H1 (cell line): Measurements from ENCODE around the gene GADD45GIP1. TPM values are rescaled to one million over a fixed set of nuclear protein-coding genes. Genes with fewer than 3 reads are reported as not detected.

Experiments used
- CBX5 ChIP-seq: fragments of 300-800, 300-1000 bp; sonication (generic); IDR thresholded peaks from 2 replicates; pipeline ENCODE4 v1.7.1; 2016; ENCODE audit warnings: antibody characterized with exemption, low read length, low read depth
- EGR1 ChIP-seq: IDR thresholded peaks from 2 replicates; pipeline ENCODE4 v1.6.1; 2011; ENCODE audit warnings: low read depth, low read length, borderline replicate concordance
- FOSL1 ChIP-seq: IDR thresholded peaks from 2 replicates; pipeline ENCODE4 v1.6.1; 2011; ENCODE audit warnings: mild to moderate bottlenecking, low read depth, low read length, moderate library complexity; ENCODE audit not compliant: insufficient read depth
- KDM4A ChIP-seq: IDR thresholded peaks from one replicate; pipeline ENCODE4 v1.7.1; 2012; ENCODE audit warnings: low read depth, mild to moderate bottlenecking, moderate library complexity, low read length, inconsistent platforms; ENCODE audit not compliant: severe bottlenecking
- KDM5A ChIP-seq: fragments of 200-600 bp; IDR thresholded peaks from 2 replicates; pipeline ENCODE4 v1.7.1; 2012; ENCODE audit warnings: mild to moderate bottlenecking, low read length, inconsistent platforms, mixed read lengths
- POU5F1 ChIP-seq: IDR thresholded peaks from 2 replicates; pipeline ENCODE4 v1.6.1; 2011; ENCODE audit warnings: low read depth, mild to moderate bottlenecking, low read length, moderate library complexity
- RFX5 ChIP-seq: IDR thresholded peaks from 2 replicates; pipeline ENCODE4 v1.6.1; 2011; ENCODE audit warnings: low read depth, low read length, improper control_type of control experiment, borderline replicate concordance
- TEAD4 ChIP-seq: IDR thresholded peaks from 2 replicates; pipeline ENCODE4 v1.6.1; 2012; ENCODE audit warnings: low read depth, low read length, inconsistent platforms, mixed read lengths
- polyA plus RNA-seq, 7 experiments: library from polyadenylated mRNA; depleted of rRNA in 3 of 7; stranded (reverse) in 5 of 7; unstranded in 2 of 7; fragments of >200 nt in 5 of 7; fragments of 200-250 nt in 2 of 7; gene quantifications; 1 replicate in 5 of 7; 2 replicates in 1 of 7; 4 replicates in 1 of 7; pipeline versions ENCODE4 v1.2.1 to v1.2.3, GENCODE V29; 2011 to 2013; ENCODE audit warnings: missing spikeins in 2 of 7, mixed read lengths in 2 of 7
- total RNA-seq: library from RNA; stranded (reverse); fragmentation: NEBNext Ultra II Directional; extraction: Animal tissue kit (Norgen Biotek cat#: 25700); gene quantifications from 2 replicates; pipeline ENCODE4 v1.2.1, GENCODE V29; 2021
- TF ChIP-seq, protein P1 (sequence below): fragments of 300-600 bp; sonication (generic); IDR thresholded peaks from 2 replicates; pipeline ENCODE4 v1.7.1; 2012; ENCODE audit warnings: low read length, moderate library complexity, mild to moderate bottlenecking, inconsistent platforms; ENCODE audit not compliant: insufficient replicate concordance
- TF ChIP-seq, protein P2 (sequence below): IDR thresholded peaks from 2 replicates; pipeline ENCODE4 v1.6.1; 2012; ENCODE audit warnings: inconsistent platforms

The GADD45GIP1 gene
- total and polyA plus RNA-seq, 2 of the 8 experiments (the other 6 are each of a cell fraction or from before 2014, with no cell fraction given), result 42.2 to 42.6 TPM

DNA sequence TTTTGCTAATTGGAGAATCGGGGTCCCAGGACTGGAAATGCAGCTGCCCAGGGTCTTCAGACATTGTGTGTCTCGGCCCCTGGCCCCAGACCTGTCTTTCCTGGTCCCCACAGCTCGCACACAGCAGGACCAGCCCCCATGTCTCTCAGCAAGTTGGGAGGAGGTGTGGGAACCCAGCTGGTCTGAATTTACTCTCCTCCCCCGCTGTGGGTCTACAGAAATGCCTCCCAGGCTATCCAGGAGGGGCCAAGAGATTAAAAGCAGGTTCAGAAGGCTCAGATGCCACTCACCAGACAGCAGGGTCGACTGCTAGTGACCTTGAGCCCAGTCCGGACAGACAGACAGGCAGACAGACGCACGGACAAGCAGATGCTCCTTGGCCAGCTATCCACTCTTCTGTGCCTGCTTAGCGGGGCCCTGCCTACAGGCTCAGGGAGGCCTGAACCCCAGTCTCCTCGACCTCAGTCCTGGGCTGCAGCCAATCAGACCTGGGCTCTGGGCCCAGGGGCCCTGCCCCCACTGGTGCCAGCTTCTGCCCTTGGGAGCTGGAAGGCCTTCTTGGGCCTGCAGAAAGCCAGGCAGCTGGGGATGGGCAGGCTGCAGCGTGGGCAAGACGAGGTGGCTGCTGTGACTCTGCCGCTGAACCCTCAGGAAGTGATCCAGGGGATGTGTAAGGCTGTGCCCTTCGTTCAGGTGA, 12.4 kb upstream of the GADD45GIP1 start, which contains the start of gene DAND5 (continued):
- TF ChIP-seq, protein P1, sequence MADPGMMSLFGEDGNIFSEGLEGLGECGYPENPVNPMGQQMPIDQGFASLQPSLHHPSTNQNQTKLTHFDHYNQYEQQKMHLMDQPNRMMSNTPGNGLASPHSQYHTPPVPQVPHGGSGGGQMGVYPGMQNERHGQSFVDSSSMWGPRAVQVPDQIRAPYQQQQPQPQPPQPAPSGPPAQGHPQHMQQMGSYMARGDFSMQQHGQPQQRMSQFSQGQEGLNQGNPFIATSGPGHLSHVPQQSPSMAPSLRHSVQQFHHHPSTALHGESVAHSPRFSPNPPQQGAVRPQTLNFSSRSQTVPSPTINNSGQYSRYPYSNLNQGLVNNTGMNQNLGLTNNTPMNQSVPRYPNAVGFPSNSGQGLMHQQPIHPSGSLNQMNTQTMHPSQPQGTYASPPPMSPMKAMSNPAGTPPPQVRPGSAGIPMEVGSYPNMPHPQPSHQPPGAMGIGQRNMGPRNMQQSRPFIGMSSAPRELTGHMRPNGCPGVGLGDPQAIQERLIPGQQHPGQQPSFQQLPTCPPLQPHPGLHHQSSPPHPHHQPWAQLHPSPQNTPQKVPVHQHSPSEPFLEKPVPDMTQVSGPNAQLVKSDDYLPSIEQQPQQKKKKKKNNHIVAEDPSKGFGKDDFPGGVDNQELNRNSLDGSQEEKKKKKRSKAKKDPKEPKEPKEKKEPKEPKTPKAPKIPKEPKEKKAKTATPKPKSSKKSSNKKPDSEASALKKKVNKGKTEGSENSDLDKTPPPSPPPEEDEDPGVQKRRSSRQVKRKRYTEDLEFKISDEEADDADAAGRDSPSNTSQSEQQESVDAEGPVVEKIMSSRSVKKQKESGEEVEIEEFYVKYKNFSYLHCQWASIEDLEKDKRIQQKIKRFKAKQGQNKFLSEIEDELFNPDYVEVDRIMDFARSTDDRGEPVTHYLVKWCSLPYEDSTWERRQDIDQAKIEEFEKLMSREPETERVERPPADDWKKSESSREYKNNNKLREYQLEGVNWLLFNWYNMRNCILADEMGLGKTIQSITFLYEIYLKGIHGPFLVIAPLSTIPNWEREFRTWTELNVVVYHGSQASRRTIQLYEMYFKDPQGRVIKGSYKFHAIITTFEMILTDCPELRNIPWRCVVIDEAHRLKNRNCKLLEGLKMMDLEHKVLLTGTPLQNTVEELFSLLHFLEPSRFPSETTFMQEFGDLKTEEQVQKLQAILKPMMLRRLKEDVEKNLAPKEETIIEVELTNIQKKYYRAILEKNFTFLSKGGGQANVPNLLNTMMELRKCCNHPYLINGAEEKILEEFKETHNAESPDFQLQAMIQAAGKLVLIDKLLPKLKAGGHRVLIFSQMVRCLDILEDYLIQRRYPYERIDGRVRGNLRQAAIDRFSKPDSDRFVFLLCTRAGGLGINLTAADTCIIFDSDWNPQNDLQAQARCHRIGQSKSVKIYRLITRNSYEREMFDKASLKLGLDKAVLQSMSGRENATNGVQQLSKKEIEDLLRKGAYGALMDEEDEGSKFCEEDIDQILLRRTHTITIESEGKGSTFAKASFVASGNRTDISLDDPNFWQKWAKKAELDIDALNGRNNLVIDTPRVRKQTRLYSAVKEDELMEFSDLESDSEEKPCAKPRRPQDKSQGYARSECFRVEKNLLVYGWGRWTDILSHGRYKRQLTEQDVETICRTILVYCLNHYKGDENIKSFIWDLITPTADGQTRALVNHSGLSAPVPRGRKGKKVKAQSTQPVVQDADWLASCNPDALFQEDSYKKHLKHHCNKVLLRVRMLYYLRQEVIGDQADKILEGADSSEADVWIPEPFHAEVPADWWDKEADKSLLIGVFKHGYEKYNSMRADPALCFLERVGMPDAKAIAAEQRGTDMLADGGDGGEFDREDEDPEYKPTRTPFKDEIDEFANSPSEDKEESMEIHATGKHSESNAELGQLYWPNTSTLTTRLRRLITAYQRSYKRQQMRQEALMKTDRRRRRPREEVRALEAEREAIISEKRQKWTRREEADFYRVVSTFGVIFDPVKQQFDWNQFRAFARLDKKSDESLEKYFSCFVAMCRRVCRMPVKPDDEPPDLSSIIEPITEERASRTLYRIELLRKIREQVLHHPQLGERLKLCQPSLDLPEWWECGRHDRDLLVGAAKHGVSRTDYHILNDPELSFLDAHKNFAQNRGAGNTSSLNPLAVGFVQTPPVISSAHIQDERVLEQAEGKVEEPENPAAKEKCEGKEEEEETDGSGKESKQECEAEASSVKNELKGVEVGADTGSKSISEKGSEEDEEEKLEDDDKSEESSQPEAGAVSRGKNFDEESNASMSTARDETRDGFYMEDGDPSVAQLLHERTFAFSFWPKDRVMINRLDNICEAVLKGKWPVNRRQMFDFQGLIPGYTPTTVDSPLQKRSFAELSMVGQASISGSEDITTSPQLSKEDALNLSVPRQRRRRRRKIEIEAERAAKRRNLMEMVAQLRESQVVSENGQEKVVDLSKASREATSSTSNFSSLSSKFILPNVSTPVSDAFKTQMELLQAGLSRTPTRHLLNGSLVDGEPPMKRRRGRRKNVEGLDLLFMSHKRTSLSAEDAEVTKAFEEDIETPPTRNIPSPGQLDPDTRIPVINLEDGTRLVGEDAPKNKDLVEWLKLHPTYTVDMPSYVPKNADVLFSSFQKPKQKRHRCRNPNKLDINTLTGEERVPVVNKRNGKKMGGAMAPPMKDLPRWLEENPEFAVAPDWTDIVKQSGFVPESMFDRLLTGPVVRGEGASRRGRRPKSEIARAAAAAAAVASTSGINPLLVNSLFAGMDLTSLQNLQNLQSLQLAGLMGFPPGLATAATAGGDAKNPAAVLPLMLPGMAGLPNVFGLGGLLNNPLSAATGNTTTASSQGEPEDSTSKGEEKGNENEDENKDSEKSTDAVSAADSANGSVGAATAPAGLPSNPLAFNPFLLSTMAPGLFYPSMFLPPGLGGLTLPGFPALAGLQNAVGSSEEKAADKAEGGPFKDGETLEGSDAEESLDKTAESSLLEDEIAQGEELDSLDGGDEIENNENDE, result no peak
- TF ChIP-seq EGR1, result no peak
- no peak for TF ChIP-seq POU5F1
- TF ChIP-seq KDM5A, result no peak
- TF ChIP-seq CBX5, result no peak
- no peak for TF ChIP-seq RFX5
- TF ChIP-seq KDM4A, result no peak
- no peak for TF ChIP-seq TEAD4
- TF ChIP-seq, protein P2, sequence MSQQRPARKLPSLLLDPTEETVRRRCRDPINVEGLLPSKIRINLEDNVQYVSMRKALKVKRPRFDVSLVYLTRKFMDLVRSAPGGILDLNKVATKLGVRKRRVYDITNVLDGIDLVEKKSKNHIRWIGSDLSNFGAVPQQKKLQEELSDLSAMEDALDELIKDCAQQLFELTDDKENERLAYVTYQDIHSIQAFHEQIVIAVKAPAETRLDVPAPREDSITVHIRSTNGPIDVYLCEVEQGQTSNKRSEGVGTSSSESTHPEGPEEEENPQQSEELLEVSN, result no peak
- no peak for TF ChIP-seq FOSL1
